GM21526 (cell line): ENCODE results near the gene SCN3A.

ENCODE experiments used
- ATAC-seq: cut with Tn5 transposase; IDR thresholded peaks from one replicate; pipeline ENCODE4 v1.9.1; 2021; ENCODE audit warnings: moderate library complexity; ENCODE audit not compliant: unreplicated experiment, low FRiP score

SCN3A gene

DNA sequence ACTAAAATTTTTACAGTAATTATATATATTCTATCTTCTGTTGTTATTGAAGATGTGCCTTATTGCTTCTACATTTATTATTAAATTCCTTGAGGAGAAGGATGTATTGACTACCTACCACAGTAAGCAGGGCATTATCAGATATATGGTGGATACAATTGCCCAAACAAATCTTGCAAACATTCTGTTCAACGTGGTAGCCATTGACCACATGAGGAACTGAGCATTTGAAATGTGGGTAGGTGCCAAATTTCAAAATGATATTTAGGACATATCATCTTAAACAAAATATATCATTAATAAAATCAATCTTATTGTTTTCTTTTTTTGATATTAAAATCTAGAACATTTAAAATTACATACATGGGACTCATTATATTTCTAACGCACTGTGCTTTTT lies 11.1 kb downstream of the SCN3A start:
- ATAC-seq: peak; percentile 36

DNA sequence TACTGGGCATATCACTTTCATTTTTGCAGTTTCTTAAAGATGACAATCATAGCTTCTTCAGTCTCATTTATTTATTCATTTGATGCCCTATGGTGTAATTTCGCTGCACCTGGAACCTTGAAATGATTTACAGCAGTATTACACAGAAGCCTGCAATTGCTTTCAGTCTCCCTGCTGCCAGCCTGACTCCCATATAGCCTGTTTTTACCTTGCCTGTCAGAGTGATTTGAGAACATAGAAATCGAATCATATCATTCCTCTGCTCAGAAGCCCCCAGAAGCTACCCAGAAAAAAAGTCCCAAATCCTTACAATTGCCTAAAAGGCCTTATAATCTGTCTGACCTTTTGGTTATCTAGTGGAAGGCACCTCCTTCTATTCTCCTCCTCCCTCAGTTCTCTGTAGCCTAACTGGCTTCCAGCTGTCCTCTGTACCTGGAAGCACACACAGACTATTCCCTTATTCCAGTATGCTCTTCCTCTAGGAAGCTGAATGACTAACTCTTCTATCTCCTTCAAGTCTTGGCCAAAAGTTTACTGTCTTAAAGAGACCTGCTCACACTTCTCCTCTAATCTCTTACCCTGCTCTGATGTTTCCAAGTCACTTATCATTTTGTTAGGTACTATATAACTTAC lies 12.6 kb downstream of the SCN3A start:
- ATAC-seq: no peak

DNA sequence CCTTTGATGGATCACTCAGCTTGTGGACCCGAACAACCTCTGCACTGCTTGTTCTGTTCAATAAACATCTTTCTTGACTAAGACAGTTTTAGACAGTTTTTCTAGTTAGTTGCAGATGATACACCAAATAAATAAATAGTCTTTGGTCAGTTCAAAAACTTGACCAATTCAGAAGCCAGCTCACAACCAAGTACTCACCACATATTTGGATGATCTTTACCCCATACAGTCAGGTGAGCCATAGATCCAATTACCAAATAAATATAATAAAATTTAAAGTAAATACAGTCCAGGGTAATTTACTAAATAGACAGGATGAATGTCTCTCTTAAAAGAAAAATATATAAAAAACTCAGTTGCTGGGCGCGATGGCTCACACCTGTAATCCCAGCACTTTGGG lies 18.2 kb downstream of the SCN3A start:
- ATAC-seq: no peak

DNA sequence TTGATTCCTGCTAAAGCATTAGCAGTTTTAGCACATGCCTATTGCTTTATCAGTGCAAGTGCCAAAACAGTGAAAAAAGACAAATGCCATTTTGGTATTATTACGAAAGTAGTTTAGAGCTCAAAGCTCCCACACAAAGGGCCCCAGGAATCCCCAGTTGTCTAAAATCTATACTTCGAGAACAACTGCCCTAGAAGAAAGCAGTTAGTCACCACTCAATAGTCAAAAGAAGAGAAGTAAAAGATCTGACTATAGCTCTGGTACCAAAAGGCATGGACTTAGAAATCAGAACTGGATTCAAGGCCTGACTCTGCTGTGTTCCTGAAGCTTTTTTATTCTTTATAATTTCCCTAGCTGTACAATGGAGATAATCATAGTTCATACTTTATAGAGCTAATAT lies 21.8 kb downstream of the SCN3A start:
- ATAC-seq: no peak

DNA sequence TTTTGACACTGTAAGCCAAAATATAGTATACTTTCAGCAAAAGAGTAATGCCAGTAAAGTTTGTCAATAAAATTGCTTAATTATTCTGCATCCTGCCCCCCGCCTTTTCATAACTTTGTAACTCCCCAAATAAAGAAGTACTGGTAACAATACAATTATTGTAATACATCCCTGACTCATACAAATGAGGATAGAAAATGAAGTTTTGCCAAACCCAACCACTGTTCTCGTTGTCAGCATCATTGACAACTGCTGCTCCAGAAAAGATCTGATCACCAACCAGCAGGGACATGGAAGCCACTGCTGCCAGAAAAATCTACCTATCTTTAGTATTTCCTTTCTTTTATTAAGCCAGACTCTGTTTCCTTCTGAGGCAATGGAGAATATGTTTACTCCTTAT lies 27.1 kb downstream of the SCN3A start:
- ATAC-seq: no peak

DNA sequence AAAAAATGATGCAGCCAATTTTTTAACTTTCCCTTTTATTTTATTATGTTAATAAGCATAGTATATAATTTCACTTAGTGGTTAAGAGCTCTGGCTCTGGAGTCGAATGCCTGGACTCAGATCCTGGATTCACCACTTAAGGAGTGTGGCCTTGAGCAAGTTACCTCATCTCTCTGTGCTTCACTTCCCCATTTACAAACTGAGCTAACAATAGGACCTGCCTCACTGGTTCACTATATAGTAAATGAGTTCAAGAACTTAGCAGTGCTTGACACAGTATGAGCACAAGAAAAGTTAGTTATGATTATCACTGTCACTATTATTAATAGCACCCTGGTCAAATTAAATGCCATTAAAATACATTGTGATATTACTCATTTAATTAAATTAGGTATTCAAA lies 30.6 kb downstream of the SCN3A start:
- peak; percentile 92 for ATAC-seq

DNA sequence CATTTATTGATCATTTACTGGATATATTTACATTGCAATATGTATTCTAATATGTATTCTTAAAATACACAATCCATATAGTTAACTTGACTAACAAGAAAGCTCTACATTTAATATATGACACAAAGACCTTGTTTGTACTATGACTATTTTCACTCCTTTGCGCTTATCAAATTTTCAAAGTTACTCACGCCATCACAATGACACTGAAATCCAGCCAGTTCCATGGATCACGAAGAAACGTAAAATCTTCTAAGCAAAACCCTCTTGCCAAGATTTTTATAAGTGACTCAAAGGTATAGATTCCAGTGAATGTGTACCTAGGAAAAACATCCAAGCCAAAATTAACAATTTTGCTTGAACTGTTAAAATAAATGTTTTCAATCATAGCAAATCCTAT lies 39.6 kb downstream of the SCN3A start:
- no peak for ATAC-seq

DNA sequence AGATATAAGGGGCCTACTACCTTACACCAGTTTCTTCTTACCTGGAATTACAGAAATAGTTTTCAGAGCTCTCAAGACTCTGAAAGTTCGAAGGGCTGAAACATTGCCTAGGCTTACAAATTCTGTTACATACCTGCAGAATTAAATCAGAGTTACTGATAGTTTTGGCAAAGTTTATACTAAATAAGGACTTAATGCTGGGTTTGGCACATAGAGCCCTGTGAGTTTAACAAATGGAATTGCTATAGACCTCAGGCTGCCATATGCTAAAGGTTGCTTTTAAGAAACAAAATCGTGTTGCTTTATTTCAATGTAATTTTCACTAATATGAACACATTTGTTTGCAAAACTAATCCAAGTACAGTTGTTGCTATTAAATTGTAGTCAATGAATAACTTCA lies 40.1 kb downstream of the SCN3A start:
- no peak for ATAC-seq

DNA sequence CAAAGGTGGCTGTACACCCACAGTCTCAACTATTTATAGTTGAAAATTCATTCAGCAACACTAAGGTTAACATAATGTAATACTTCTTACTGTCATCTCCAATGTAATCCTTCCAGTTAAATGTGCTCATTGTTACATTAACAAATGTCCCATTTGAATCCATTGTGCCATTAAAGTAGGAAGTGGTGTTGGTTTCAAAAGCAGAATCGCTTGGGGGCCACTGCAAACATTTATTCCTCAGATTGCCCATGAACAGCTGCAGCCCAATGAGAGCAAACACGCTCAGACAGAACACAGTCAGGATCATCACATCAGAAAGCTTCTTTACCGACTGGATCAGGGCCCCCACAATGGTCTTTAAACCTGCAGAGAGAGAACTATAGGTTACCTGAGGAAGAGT lies 41.4 kb downstream of the SCN3A start:
- no peak for ATAC-seq

DNA sequence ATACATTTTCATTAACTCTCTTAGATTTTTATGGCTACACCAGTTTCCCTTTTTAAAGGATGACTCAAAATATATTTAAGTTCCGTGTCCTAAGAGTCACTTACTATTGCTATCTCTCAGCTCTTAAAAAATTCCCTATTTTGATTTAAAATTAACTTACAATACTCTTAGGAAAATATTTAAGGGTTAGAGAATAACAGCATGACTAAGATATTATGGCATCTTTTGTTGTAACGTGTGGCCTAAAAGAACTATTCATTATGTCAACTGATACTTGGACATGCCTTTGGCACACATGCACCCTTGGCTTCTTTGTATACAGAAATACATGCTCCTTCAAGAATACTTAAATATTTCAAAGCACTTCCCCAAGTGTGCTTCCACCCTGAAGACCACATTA lies 42.3 kb downstream of the SCN3A start:
- ATAC-seq: no peak

DNA sequence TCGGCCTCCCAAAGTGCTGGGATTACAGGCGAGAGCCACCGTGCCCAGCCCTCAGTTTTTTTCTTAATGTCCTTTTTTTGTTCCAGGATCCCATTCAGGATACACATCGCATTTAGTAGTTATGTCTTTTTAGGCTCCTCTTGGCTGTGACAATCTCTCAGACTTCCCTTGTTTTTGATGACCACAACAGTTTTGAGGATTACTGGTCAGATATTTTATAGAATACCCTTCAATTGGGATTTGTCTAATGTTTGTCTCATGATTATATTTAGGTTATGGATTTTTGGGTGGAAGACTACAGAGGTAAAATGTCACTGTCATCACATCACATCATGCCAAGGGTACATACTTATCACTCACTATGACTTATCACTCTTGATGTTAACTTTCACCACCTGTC lies 46.7 kb downstream of the SCN3A start:
- ATAC-seq: no peak

DNA sequence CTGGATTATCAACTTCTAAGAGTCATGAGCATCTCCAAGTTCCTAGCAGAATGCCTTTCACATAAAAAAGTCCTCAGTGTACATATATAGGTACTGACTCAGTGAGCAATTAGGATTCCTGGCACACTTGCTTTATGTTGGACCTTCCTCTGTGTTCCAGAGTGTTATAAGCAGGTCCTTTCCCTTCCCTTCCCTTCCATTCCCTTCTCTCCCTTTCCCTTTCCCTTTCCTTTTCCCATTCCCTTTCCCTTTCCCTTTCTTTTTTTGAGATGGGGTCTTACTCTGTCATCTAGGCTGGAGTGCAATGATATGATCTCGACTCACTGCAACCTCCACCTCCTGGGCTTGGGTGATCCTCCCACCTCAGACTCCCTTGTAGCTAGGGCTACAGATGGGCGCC lies 48.7 kb downstream of the SCN3A start:
- ATAC-seq: no peak

DNA sequence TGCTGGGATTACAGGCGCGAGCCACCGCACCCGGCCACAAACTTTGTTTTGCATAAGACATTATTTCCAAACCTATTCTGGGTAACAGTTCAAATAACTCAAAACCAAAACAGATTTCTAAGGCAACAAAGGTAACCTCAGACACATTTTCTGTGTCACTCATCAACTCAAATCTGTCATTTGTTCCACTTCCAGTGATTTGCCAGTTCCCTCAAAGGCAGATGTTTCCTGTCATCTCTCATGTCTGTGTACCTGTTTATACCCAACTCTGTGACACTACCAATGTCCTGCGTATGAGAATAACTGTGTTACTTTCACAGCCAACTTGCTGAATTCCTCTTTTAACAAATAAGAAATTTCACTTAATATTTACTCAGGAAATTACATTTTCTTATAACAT lies 54.4 kb downstream of the SCN3A start:
- ATAC-seq: peak; percentile 89

DNA sequence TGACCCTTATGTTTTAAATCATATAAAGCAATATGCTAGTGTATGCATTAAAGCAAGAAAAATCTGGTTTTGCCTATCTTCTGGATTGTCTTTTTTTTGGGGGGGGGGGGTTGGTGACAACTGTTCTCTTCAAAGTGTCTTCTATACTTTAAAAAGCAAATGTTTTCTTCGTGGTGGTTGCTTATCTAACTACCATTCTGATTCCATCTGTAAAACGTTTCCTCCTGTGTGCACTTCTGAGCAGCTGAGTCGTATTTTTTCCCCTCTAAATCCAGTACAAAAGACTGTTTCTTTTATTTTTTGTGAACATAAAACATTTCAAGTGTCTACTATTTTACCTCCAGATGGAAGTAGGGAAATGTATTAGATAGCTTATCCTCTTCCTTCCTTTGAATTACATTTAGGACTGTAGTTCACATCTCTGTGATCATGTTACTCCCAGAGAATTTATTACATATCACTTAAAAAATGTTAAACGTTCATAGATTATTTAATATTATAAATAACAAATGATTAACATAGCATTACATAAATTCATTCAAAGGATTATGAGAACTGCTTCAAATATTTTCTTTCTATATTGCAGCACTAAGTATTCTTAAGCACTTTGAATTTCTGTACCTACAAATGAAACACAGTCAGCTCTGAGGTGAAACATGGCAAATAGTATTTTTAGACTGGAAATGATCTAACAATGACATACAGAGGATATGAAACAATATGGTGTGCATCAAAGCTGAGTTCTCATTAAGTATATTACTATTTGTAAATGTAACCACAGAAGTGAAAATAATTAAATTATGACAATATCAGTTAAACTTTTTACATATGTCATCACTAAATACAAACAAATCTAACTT lies 56.4 kb downstream of the SCN3A start:
- no peak for ATAC-seq

DNA sequence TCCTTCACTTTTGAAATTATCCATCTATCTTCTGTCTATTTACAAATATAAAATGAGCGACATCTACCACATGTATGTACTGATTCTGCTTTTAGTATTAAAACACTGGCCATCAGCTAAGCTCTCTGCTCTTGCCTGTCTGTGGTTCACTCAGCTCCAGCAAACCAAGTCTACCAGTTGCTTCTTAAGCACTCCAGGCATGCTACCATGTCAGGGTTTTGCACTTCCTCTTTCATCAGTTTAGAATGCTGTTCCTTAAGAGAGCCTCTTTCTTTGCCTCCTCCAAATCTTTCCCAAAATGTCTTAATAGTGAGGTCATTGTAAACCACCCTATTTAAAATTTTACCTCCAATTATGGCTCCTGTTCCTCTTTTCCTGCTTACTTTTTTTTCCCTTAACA lies 59.5 kb downstream of the SCN3A start:
- ATAC-seq: peak; percentile 80

DNA sequence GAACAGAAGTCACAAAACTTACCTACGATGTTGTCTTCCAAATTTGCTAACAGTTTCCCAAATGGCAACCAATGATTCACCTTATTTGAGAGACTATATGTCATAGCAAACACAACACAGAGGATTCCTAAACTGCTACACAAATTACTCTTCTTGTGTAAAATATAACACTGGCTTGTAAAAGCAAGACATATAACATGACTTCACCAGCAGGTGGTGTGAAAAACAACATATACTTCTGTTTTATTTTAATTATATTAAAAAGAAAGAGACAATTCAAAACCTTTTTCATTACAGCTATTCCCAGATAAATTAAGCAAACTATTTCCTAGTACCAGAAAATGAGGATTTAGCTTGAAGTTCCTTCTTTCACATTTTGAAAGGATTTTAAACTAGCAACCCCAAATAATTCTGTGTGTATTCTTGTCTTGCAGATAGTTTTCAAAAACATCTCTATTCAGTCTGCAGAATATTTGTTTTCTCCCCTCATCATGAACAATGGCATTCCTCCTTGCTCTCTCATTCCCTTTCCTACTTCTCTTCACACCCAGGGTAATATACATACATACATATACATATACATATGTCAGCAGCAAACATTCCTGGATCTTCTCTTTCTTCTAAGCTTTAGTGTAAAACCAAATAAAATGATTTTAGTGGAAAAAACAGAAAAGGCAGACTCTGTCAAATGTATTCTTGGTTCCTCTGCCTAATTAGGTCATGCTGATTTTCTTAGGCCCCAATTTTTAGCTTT lies 62.1 kb downstream of the SCN3A start:
- no peak for ATAC-seq

DNA sequence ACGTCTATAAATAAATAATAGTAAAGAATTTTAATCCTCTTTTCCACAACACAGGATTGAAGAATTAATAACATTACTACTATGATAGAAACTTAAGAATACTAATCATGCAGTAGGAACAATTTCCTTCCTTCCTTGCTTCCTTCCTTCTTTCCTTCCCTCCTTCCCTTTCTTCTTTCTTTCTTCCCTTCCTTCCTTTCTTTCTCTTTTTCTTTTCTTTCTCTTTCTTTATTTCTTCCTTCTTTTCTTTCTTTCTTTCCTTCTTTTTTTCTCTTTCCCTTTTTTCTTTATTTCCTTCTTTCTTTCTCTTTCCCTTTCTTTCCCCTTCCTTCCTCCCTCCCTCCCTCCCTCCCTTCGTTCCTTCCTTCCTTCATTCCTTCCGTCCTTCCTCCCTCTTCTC lies 77.6 kb downstream of the SCN3A start:
- ATAC-seq: no peak

DNA sequence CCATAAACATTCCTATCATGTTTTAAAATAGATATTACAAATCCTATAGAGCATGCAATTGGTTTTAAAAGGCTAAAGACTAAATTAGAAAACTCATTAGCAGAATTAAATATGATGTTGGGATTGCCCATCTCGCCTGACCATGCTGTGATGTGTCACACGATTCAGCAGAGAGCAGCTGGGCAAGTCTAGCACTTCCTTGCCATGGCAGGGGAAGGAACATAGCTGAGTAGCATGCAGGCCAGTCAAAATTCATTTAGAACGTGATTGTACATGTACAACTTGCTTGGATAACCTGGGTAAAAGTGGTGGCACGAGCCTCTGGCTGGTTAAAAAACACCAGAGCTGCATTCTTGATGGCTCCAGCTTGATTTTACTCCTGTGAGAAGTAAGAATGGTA lies 81.3 kb downstream of the SCN3A start:
- ATAC-seq: no peak

DNA sequence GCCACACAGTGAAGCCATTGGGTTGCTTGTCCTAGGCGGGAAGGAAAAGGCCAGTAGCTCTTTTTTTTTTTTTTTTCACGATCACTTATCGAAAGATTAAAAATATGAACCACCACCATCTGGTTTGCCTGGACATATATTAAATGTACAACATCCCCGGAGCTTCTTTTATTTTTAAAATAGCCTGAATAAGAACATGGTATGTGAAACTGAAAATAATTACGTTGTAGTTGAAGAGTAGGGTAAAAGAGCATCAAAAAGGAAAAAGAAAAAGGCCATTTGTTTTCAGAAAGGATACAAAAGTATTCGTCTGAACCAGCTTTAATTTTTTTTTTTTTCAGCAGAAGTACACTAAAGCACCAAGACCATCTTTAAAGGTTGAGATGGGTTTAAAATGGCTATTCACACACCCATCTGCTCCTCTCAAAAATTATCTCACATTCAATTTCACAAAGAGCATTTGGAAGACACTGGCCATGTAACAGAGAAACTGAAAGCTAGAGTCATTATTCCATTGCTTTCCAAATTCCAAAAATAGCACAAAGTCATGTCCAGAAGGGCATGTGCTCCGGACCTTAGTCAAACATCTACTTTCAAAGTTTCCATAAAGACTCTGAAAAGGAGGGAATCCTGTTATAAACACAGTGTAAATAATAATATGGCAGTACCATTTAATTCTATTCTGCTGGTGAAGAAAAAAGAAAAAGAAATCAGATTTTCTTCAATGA lies 82.9 kb downstream of the SCN3A start:
- no peak for ATAC-seq

DNA sequence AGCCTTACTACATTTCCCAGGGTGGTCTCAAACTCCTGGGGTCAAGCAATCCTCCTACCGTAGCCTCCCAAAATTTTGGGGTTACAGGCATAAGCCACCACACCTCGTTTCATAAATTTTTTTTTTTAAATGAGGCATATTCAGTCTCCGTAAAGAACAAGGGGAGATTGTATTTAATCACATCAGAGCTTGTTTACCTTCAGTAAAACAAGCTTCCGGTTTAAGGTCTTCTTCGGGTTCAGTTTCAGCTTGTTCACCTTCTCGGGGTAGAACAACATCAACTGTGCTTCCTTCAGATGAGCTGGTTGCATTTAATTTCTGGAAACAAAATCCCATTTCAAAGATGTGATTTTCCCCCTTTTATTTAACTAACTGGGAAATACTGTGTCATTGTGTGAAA lies 88.6 kb downstream of the SCN3A start:
- no peak for ATAC-seq

DNA sequence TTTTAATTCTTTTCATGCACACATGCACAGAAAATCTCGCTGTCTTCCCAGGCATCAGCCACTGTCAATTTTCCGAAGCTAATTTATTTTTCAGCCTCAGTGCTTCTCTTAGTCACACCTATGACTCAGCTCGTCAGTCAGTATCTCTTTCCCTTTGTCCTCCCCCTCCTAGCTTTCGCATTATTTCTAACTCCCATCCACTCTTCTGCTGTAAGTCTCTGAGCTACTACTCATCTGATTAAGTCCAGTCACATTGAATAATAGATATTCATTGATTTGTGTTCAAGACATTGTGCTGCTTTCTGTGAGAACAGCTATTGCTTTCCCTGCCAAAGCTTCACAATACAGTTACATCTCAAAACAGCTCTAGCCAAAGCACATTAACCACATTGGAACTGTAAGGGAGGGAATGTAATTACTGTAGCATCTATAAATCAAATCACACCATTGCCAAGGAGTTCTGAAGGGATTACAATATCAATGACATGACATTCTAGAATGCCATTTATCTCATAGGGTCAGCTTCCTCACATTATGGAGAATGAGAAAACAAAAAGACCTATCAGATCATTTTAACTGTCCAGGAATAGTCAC lies 89.4 kb downstream of the SCN3A start:
- no peak for ATAC-seq
